Stimulated activated CD4-positive, alpha-beta T cell treated with anti-CD3 and anti-CD28 coated beads, Interleukin-2, amount 100 ng/mL, for 24 hours (primary cell): ENCODE results near the gene SLK.

Experiments used
- DNase-seq, 2 donors: peaks; one replicate each; pipeline ENCODE4 v3.0.0-alpha.2; 2020

Gene SLK

DNA sequence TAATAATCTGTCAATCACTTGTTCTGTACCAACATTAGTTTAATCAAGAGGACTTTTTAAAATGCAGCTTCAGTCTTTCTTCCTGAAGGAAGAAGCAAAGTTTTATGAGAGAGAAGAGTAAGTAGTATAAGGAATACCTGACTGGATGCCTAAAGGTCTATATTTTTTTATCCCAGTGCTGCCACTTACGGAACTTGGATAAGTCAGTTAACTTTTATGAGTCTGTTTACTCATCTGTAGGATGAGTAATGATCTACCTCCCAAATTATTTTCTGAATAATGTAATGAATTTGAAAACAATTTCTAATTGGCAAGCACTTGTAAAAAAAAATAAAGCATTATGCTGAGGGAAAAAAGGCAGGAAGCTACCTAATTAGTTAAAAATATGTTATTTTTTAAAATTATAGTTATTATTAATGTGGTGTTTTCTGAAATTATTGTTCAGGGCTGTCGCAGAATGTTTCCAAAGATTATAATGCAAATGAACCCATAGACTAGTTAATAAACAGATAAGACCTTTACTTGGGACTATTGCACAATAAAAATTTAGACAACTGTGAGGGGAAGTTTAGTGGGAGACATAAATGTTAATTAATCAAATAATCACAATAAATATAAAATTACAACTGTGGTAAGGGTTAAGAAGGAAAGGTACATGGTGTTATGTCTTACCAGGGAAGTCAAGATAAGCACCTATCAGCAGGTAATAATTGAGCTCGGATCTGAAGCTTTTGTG lies 24.6 kb downstream of the SLK start:
- no peak for DNase-seq

DNA sequence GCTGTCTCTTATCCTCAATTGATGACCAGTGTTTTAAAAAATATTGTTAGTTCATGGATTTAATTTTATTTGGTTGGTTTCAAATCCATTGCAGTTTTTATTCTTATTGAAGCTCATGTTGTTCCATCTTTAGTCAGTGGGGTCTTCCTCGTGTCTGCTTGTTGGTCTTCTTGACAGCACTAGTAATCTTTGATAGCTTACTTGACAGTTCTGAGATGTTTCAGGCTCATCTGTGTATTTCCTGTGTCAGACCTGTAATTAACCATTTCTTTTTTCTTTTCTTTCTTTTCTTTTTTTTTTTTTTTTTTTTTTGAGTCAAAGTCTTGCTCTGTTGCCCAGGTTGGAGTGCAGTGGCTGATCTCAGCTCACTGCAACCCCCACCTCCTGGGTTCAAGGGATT lies 28.2 kb downstream of the SLK start:
- DNase-seq, result no peak

DNA sequence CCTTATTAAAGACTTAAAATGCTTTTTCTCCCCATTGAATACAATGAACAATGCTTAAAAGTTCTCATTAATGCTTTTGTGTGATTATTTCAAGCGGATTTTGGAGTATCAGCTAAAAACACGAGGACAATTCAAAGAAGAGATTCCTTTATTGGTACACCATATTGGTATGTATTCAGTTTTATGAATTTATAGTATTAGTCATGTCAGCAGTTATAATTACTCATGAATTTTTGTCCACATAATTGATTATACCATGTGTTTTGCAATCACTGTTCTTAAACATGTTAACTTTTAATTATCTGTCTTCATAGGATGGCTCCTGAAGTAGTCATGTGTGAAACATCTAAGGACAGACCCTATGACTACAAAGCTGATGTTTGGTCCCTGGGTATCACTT lies 31.9 kb downstream of the SLK start:
- DNase-seq, result no peak

DNA sequence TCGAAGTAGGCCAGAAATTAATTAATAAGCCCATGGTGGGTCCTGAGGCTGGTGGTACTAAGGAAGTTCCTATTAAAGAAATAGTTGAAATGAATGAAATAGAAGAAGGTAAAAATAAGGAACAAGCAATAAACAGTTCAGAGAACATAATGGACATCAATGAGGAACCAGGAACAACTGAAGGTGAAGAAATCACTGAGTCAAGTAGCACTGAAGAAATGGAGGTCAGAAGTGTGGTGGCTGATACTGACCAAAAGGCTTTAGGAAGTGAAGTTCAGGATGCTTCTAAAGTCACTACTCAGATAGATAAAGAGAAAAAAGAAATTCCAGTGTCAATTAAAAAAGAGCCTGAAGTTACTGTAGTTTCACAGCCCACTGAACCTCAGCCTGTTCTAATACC lies 36.0 kb downstream of the SLK start:
- DNase-seq, result no peak

DNA sequence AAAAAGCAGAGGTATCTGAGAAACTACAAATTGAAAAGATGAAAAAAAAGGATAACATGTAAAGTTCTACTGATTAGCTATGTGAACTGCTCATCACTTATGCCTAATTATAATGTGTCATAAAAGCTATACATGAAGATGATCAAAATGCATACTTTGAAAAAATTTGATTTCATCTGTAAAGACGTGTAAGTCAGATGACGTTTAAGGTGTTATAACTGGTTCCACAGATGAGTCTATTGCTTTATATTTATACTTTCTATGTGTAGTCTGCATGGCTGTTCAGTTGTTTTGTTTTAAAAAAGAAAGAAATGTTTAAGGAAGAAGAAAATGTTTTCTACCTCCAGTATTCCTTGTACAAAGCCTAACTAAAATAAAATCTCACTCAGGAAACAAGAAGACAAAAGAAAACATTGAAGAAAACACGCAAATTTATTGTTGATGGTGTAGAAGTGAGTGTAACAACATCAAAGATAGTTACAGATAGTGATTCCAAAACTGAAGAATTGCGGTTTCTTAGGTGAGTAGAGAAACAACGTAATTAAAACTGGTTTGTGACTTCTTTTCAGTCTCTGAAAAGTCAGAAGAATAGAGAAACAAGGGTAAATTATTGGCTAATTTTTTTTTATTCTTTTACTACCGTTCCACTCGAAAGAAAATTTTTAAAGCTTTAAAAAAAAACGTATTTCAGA lies 38.4 kb downstream of the SLK start:
- no peak for DNase-seq

DNA sequence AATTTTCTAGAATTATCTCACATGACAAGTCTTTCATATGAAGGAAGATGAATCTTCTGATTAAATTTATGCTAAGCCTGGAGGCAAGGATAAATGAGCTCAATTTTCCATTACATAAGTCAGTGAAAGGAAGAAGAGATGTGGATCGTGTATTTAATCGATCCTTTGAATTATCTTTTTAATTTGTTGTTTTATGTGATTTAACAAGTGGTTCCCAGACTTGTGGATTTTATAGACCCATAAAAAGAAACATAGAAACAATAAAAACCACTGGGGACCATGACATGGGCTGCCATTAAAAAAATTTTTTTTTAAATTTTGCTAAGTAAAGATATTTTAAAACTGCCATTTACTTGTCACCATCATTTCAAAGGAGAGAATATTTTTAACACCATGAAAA lies 45.0 kb downstream of the SLK start:
- no peak for DNase-seq

DNA sequence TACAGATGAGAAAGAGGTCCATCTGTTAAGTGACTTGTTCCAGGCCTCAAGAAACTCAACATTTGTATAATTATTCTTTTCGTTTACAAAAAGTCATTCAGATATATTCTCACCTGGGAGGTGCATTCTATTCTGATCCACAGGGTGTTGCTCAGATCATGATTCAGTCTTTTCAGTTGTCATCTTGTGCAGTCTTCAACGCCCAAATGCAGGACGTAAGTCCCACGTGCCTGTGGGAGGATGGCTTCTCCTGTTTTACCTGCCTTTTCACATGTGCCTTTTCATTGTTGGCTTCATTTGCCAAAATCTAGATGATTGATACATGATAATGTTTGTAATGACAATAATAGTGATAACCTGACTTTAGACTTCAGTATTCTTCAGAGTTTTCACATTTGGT lies 46.5 kb downstream of the SLK start:
- no peak for DNase-seq

DNA sequence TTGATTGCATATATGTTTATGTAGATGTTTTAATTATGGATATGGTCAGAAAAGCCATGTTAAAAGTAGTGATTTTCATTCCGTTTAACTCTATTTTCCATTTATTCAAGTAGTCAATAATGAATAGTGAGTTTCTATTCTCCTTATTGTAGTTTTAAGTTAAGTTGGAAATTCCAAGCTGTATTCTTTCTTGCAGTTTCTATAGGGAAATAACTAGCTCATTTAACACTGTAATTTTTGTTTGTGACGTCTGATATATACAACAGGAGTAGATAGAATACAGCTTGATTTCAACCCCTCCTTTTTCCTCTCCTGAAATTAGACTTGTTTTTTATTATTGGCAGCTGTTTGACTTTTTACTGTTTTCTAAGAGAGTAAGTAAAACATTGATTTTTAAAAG lies 47.2 kb downstream of the SLK start:
- DNase-seq, result no peak

DNA sequence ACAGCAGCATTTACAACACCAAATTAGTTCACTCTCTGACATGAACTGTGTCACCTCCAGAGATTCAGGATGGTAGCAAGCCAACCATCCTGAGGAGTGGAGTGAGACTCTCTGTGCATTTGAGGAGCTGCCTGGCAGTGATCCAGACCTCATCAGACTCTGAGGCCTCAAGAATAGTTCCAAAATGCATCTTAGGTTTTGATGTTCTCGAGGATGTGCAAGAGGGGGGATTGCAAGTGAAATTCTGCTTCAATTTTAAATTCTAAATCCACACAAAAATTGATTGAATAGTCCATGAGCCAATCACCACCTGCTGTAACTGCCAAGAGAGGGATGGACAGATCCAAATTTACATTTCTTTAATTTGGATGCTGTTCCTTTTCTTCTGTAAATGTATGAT lies 49.7 kb downstream of the SLK start:
- no peak for DNase-seq

DNA sequence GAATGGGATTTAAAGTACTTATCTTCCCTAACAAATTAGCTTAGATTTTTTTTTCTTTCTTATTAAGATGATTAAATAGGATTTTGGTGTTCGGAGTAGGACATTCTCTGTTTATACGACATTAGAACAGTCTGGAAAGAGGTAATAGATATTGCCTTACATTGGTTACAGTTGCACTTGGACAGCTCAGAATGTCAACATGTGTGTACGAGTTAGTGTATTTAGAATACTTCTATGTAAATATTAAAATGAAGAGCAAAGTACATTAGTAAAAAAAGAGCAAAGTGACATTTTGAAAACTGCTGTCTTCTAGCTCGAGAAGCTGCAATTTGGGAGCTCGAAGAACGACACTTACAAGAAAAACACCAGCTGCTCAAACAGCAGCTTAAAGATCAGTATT lies 51.5 kb downstream of the SLK start:
- DNase-seq, result no peak

DNA sequence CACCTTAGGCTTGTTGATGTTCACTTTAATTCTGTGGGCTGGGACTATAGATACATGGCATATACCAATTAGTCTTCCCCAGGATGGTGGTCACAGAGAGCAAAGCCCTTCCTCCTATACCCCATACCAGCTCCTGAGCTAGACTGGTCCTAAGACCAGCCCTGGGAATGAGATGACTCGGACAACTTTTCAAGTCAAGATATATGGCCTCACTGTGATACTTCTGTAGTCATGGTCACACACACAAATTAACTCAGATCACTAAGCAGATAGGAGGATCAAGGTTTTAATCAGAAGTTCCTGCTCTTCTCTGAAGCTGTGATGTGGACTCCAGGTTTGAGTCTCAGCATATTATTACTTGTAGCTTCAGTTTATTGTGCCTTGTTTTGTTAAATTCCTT lies 53.1 kb downstream of the SLK start:
- no peak for DNase-seq

DNA sequence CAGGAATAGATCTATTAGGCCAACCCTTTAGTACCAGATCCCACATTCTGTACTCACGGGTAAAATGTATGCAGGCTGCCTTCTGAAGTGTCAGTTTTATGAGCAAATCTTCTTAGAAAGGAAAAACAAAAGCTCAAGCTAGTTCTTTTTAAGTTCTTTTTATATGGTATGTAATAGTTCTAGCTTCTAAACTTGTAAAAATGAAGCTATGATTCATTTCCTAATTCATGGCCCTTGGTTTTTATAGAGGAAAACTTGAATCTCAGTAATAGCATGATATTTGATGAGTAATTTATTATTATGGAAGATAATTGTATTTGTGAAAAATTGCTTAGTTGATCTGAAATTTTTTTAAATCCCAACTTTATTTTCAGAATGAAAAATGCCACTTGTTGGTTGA lies 54.3 kb downstream of the SLK start:
- no peak for DNase-seq

DNA sequence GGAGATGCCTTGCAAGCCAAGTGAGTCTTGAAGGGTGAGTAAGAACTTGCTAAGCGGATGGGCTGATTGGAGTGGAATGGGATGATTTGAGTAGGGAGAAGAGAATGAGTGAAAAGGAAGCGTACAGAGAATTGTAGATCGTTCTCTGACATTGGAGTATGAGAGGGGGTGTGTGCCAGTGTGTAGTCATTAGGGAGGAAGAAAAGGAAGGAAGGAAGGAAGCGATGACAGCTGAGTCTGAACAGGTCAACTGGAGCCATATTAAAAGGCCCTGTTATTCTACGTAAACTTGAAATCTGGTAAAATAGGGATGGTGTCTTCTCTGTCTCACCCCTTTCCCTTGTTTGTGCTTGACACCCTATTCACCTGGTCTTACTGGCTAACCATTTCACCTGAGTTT lies 55.1 kb downstream of the SLK start:
- no peak for DNase-seq

DNA sequence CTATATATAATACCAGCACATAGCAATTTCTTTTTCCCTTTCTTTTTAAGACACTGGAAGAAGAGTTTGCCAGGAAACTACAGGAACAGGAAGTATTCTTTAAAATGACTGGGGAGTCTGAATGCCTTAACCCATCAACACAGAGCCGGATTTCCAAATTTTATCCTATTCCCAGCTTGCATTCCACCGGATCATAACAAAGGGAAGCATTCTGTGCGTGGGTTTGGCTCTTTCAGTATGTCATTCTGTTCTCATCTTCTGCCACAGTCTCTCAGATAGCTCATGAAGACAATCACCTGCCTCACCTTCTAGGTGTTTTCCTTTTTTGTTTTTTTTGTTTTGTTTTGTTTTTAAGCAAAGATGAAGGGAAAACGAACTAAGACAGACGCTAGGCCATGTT lies 58.6 kb downstream of the SLK start:
- no peak for DNase-seq

DNA sequence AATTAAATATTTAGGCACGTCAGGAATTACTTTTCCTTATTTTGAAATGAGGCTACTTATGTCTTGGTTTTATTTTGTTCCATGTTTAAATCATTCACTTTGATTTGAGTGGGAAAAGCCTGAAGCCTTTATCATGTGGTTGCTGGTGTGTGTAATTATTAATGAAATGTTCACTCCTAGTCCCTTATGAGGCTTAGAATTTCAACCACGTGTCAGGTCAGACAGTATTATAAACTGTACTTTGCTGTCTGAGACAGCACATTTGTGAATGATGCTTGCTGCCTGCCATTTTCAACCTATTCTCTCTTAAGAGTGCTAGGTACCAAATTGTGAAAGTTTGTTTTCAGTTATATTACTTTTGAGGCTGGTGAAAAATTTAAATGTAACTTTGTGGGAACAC lies 59.8 kb downstream of the SLK start:
- no peak for DNase-seq

DNA sequence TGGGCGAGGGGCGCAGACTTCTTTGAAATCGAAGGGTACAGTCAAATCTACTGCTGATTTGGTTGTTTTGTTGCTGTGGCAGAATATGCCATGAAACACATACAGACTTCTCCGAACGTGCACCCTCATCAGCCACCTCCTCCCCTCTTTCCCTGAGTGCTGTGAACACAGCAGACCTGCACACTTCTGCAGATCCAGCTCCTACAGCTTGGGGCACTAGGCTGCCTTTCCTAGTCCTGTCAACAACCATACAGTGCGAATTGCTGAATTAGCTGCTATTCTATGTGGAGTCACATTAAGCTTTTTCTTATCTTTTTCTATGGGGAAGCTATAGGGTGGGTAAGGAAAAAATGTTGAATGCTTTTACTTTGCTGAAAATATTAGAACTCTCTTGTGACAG lies 61.2 kb downstream of the SLK start:
- DNase-seq, result no peak

DNA sequence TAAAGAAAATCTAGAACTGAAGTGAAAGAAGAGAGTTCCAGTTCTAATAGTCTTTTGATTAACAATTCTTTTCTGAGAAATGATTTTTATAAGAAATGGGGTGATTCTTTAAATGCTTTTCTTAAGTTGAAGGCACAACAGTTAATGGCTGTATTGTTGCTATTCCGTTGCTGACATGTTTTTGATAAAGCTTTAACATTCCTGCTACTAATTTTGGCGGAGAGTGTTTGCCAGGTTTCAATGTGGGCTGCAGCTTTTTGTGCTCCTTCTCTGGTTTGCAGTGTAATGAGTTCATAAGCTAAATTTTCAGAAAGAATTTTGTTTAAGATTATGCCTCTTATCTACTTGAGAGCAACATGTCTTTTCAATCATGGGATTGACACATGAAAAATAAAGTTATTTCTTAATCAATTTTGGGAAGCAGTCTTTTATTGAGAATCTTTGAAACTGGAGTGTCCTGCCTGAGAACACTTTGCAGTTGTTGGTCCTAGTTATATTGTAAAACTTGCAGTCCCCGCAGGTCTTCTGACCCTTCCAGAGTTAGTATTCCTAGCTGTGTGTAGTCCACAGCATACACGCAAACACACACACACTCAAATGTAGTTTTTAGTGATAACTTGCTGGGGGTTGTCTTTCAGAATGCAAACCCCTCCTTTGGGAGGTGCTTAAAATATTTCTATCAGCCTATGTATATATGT lies 62.0 kb downstream of the SLK start:
- DNase-seq, result no peak

DNA sequence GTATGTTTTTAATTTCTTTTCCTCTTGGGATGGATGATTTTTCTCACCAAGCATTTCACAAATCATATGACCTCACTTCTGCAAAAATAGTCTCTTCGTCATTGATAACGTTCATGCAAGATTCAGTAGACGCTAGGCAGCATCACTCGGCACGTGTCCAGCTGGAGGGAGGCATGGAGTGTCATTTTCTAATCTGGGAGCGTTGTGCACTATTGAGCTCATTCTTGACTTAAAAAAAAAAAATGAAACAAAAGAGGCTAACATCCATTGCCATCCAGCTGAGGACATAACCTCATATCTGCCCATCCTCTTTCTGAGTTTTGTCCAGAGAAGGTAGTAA lies 62.6 kb downstream of the SLK start:
- no peak for DNase-seq

DNA sequence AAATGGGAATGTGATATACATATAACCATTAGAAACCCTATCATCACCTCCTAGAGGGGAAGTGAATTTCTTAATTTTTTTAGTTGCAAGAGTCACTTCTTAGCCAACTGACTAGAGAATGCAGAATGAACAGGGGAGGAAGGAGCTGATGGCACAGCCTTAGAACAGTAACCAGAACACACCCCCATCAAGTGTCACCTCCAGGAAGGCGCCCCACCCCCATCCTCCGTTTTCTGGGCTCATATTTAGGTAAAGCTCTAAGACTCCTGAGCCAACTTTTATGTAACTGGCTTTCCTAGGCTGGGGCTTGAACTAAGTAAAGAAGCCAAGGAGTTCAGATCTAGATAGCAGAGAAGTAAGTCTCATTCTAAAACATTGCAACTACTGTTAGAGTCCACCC lies 64.7 kb downstream of the SLK start:
- DNase-seq, result no peak

DNA sequence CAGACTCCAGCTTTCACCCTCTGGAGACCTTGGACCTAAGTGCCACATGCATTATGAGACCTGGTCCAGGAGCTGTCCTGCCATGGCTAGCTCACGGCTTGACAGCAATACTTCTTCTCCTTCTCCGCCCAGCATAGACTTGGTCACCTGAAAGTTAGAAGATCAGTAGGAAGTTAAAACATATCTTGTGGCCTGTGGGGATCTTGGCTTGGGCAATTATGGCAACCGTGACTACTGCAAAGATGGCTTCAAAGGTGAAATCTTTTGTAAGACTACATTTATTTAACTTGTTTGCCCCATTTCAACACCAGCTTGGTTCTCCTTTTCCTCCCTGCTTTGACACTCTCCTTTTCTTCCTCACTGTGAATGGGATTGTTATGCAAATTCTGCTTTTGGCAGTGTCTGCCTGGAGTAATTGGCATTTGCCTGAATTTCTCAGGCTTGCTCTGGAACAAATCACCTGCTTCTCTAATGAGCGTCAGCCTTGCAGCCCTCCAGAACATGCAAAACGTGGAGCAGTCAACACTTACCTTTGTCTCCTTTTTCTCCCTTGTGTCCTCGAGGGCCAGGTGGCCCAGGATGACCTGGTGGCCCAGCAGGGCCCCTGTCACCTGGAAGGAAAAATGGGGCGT lies 65.3 kb downstream of the SLK start:
- no peak for DNase-seq

DNA sequence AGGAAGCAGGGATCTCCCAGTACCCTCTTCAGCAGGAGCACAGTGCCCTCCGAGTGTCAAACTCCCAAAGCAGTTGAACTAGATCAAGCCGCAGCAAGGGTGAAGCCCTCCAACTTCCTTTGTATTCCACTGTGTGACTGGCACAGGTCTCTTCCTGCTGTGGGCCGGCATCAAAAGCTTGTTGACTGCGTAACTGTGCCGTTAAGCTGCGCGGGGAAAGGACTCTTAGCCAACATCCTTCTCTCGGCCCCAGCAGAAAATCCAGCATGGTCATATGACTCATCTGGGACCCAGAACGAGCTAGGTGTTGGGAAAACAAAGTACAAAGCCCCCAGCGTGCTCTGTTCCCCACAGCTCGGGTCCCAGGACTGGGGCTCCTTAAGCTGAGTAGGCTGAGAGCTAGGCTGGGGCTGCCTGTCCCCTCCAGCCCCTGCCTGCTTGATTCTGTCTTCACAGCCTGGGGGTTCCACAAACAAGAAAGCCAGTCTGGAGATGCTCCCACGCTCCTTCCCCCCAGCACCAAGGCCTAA lies 66.5 kb downstream of the SLK start:
- no peak for DNase-seq

DNA sequence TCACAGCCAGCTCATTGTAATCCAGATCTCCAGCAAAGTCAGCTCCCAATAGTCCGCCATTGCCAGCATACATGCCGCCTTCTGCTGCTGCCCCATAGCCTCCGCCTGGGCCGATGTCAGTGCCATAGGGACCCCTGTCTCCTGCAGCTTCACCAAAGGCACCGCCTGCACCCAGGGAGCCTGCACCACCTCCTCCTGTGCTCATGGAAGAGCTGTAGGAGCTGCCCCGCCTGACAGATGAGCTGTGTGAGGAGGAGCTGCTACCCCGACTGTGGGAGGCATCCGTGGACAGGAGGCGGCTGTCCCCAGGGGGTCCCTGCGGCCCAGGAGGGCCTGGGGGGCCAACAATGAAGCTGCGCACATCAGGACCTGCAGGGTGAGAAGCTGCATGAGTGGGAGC lies 67.0 kb downstream of the SLK start:
- no peak for DNase-seq

DNA sequence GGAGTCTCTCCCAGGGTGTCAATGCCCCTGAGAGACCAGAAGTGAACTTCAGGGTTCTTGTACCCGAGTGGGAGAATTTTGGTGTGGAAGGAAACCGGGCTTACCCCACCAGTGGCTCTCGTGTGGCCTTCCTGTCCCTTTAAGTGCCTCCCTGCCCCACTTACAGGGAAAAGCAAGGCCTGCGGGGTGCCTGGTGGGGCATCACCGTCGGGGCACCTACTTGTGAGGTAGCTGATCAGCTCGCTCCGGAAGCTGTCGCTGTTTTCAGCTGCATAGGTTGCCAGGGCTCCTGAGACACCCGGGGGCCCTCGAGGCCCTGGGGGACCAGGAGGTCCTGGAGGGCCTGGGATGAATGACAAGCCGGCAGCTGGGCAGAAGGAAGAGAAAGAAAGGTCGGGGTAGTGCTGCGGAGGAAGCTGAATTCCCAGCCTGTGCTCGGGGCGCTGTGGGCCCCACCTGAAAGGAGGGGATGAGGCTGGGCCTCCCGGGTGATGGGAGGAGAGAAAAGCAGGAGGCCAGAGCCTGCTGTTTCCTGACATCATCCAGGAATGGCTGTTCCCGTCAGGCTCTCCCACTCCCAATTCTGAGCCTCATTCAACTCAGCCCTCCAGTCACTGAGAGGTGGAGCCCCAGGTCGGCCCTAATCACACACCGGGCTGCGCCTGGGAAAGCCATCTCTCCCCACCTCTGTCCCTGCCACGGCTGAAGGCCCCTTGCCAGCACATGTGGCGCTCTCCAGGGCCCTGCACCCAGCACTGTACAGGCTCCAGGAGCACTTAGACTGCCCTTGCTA lies 67.7 kb downstream of the SLK start:
- DNase-seq, result no peak
